ENCODE results near the gene PDCL3.

The PDCL3 gene

DNA sequence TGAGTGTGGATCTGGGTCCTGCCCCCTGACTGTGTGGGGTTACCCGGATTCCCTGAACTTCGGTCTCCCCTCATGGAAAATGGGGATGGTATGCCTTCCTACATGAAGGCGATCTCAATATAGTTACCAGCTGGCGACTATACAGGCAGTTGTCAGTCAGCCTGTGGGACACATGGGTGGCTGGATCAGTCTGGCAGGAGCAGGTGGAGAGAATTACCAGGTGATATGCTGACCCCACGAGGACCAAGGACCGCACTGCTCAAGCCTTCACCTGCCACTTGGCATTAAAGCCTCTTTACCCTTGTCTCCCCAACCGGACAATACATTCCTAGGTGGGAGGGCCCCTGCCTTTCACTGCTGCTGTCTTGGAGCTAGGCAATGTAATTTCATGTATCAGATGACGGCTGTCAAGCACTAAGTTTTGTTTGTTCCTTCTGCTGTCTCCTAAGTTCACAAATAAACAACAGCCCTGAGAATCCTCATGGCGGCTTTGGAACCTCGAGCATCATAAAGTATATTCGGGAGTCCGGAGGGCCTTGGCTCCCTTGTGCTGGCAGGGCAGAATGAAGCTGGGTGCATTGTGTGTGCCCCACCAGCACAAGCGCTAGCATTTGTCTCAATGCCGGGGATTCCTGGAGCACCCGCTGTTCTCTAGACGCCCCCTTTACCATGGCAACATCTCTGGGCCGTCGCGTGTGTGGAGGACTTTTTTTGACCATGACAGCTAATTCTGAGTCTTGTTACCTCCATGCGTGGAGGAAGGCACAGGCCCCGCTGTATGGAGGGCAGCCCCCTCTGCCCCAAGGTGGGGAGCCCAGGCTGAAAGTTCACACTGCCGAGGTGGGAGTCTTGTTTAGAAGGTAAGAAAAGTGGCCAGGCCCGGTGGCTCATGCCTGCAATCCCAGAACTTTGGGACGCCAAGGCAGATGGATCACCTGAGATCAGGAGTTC is 48.6 kb downstream of the PDCL3 start:
- DNase-seq (ENCODE audit: low read depth): no peak

DNA sequence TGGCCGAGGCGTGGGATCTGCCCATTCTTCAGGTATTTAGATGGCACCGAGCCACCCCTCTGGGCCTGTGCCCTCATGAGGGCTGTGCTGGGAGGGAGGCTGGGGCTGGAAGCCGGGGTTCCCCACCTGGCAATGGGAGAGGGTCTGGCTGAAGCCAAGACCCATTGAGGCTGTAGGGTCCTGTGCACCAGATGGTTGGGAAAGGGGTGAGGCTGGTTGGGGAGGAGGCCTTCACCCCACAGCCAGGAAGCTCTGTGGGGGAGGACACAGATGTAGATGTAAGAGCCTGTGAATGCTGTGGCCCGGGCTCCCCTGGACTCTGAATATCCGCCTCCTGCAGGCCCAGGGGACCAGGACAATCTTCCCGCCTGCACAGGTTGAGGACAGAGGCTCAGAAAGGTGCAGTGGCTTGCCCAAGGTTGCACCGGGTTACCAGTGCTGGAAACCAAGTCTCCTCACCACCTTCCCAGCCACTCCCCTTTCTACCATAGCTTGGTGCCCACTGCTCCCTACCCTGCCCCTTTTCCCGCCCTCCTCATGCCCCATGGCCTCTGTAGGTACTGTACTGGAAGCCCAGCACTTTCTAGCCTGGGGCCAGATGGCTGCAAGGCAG is 49.7 kb downstream of the PDCL3 start:
- no peak for DNase-seq (ENCODE audit: low read depth)

DNA sequence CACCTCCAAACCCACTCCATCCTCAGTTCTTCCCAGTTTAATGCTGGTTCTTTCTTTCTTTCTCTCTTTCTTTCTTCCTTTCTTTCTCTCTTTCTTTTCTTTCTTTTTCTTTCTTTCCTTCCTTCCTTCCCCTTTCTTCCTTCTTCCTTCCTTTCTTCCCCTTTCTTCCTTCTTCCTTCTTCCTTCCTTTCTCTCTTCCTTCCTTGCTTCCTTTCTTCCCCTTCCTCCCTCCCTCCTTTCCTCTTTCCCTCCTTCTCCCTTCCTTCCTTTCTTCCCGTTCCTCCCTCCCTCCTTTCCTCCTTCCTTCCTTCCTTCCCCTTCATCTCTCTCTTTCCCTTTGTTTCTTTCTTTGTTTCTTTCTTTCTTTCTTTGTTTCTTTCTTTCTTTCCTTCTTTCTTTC is 50.9 kb downstream of the PDCL3 start:
- DNase-seq (ENCODE audit: low read depth): no peak

DNA sequence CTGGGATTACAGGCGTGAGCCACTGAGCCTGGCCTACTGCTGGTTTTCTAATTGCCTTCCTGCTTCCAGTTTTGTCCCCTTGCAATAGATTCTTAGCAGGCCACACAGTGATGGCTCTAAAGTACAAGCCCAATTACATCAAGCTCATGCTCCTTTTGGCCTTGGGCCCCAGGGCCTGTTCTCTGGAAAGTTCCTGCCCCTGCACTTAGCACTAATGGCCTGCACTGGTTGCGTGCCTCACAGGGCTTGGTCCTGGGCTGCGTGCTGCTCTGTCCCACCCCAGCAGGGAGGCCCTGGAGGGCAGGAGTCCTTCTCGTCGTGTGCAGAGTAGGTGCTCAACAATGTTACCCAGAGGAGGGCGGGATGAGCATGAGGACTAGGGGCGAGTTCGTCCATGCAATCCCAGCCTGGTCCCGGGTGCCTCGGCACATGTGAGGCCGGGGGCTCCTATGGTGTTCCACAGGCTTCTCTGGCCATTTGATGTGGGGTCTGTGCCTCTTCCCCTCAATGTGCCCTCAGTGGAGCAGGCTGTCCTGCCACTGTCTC is 51.7 kb downstream of the PDCL3 start:
- DNase-seq (ENCODE audit: low read depth): no peak

DNA sequence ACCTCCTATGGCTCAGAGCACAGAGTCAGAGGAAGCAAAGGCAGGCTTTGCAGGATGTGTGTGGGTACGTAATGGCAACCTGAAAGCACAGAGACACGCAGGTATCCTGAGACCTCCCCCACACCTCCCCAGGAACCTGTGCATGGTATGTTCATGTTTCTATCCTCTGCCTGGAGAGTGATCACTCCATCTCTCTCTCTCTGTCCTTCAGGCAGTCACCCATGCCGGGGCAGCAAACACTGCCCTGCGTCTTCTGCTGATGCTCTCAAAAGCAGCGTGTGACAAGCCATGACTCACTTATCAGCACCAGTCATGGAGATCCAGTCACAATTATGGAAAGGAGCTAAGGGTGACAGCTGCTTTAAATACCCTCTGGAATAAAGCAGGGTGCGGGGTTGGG is 52.7 kb downstream of the PDCL3 start:
- DNase-seq (ENCODE audit: low read depth): no peak

GRCh38 chr2:100615886-100616285 is 53.1 kb downstream of the PDCL3 start:
- DNase-seq (ENCODE audit: low read depth): no peak

GRCh38 chr2:100616841-100617390 is 54.1 kb downstream of the PDCL3 start:
- no peak for DNase-seq (ENCODE audit: low read depth)

DNA sequence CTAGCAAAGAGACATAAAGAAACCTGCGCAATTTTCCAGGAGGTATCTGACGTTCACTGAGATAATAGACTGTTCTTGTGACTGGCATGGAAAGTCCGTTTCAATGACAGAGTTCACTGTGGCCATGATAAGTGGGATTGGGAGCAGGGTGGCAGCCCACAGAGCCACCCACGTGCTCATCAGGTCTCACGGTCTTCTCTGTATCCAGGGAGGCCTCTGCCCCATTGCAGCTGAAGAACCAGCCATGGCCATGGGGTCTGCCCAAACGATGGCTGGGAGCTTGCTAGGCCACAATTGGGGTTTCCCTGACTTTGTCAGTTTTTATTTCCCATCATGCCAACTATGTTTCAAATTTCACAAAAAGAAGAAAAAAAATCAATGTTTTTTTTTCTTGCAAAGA is 57.2 kb downstream of the PDCL3 start:
- DNase-seq (ENCODE audit: low read depth): no peak

DNA sequence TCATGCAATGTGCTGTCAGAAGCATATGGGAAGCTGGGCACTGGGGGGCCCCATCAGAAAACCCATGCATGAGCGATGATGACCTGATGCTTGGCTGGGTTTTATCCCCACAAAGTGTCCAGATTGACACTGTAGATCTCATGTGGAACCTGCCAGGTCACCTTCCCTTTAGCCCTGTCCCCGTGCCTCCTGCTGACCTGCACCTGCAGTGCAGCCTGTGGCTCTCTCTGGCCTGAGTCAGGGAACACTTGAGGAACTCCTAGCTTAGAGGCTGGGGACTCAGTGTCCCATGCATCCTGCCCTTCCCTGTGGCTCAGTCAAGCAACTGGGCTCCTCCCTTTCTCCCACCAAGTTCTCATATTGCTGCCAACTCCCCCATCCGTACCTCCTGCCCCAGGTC is 57.7 kb downstream of the PDCL3 start:
- DNase-seq (ENCODE audit: low read depth): no peak

- no peak for DNase-seq (ENCODE audit: low read depth)
Measured at GRCh38 chr2:100621371-100621951, 58.7 kb downstream of the PDCL3 start.

GRCh38 chr2:100623033-100623715 is 60.4 kb downstream of the PDCL3 start:
- DNase-seq (ENCODE audit: low read depth): no peak

DNA sequence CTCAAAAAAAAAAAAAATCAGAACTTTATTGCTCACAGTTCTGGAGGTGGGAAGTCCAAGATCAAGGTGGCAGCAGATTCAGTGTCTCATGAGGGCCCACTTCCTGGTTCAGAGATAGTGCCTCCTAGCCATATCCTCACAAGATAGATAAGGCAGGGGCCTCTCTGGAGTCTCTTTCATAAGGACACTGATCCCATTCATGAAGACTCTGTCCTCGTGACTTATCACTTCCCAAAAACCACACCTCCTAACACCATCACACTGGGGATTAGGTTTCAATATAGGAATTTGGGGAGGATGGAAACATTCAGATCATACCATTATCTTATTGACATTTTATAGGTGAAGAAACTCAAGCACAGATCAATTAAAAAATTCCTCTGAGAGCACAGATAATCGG is 61.1 kb downstream of the PDCL3 start:
- DNase-seq (ENCODE audit: low read depth): no peak

DNA sequence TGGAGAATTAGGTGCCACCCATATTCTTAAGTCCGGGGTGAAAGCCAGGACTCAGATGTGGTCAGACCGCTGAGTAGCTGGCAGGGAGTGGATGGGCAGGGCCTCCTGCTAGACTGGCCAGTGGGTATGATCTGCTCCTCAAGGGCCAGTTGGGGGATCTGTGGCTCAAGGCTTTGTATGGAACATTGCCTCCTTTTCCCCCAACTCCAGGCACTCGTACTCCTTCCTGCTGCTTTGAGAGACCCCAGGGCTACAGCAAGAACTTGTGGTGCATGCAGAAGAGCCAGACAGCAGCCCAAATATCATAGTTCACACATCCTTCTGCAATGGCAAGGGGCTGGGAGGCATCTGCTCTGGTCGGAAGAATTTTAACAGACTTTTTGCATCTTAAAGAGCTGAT is 61.7 kb downstream of the PDCL3 start:
- DNase-seq (ENCODE audit: low read depth): no peak

DNA sequence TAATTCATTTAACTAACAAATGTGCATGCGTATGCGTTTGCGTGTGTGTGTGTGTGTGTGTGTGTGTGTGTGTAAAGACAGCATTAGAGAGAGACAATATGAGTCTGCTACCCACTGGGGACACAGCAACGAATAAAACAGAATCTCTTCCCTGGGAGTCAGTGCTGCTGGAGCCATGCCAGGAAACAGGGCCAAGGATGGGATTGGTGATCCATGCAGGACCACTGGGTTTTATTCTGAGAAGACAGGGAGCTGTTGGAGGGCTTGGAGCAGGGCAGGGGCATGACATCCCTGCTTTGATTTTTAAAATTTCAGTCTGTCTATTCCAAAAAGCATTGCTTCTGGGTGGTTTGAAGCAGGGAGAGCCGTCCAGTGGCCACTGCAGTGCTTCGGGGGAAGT is 62.9 kb downstream of the PDCL3 start:
- DNase-seq (ENCODE audit: low read depth): no peak

All from activated T-cell treated with anti-CD3 and anti-CD28 coated beads for 48 hours (primary cell).